SK-N-SH (cell line): ENCODE measurements around the gene MRPL9. TPM values are rescaled to one million over a fixed set of nuclear protein-coding genes. Genes with fewer than 3 reads are reported as not detected.

Source experiments
- CTCF ChIA-PET: fragments of 300-600, 350-600 bp; formaldehyde crosslinking; extraction: SDS; loops from one replicate; lab custom pipeline; 2021; lab: Yijun Ruan, JAX
- POLR2A ChIA-PET: fragments of 350-600 bp; sonication (Branson Sonifier 250); formaldehyde crosslinking; extraction: SDS; loops from one replicate; lab custom pipeline; 2020; ENCODE audit warnings: antibody characterized with exemption, inconsistent platforms; lab: Yijun Ruan, JAX
- DNase-seq: peaks from one replicate; pipeline ENCODE4 v3.0.0; 2012
- H2AFZ ChIP-seq: fragments of 200-600 bp; sonication (generic); 2 replicates; pipeline ENCODE4 v1.8.1; 2016; ENCODE audit warnings: antibody characterized with exemption, mild to moderate bottlenecking, low read depth
- H3F3A ChIP-seq: fragments of 200-600 bp; sonication (generic); replicated peaks from 2 replicates; pipeline ENCODE3; 2016; ENCODE audit warnings: antibody characterized with exemption, mild to moderate bottlenecking; ENCODE audit not compliant: insufficient read depth
- H3K27ac ChIP-seq, 2 experiments: fragments of 200-500 bp in 1 of 2; fragments of 200-600 bp in 1 of 2; sonication (Bioruptor generic) in 1 of 2; sonication (generic), shearing (Covaris generic) in 1 of 2; 2 replicates each; pipeline versions ENCODE4 v1.5.1 to v1.6.1; 2014 to 2016; ENCODE audit warnings: low read depth in 2 of 2, inconsistent platforms in 1 of 2, low read length in 1 of 2, mild to moderate bottlenecking in 1 of 2, mixed read lengths in 1 of 2
- H3K27me3 ChIP-seq: fragments of 200-600 bp; sonication (generic), shearing (Covaris generic); 2 replicates; pipeline ENCODE4 v1.6.1; 2016; ENCODE audit warnings: mixed run types; ENCODE audit not compliant: insufficient read depth
- H3K36me3 ChIP-seq, 2 experiments: fragments of 200-500 bp in 1 of 2; fragments of 200-600 bp in 1 of 2; sonication (Bioruptor generic) in 1 of 2; sonication (generic) in 1 of 2; replicated peaks in 1 of 2; 2 replicates each; pipeline versions ENCODE3 to v1.5.1; 2014 to 2016; ENCODE audit warnings: low read length in 1 of 2, mild to moderate bottlenecking in 1 of 2; ENCODE audit not compliant: insufficient read depth in 2 of 2, control insufficient read depth in 1 of 2
- H3K4me1 ChIP-seq, 2 experiments: fragments of 200-500 bp in 1 of 2; fragments of 200-600 bp in 1 of 2; sonication (Bioruptor generic) in 1 of 2; sonication (generic), shearing (Covaris generic) in 1 of 2; 2 replicates each; pipeline versions ENCODE4 v1.5.1 to v1.6.1; 2014 to 2016; ENCODE audit warnings: low read depth in 1 of 2, low read length in 1 of 2, mixed run types in 1 of 2; ENCODE audit not compliant: insufficient read depth in 2 of 2, control insufficient read depth in 1 of 2
- H3K4me2 ChIP-seq: fragments of 200-600 bp; sonication (generic), shearing (Covaris generic); 2 replicates; pipeline ENCODE4 v1.6.1; 2017; ENCODE audit warnings: mixed run types
- H3K4me3 ChIP-seq, 2 experiments: fragments of 200-500 bp in 1 of 2; fragments of 200-600 bp in 1 of 2; sonication (Bioruptor generic) in 1 of 2; sonication (generic), shearing (Covaris generic) in 1 of 2; 2 replicates each; pipeline versions ENCODE4 v1.5.1 to v1.8.1; 2014 to 2016; ENCODE audit warnings: low read depth in 2 of 2, inconsistent platforms in 1 of 2, low read length in 1 of 2, mild to moderate bottlenecking in 1 of 2, mixed read lengths in 1 of 2, moderate library complexity in 1 of 2
- H3K79me2 ChIP-seq: fragments of 200-600 bp; sonication (generic); 2 replicates; pipeline ENCODE4 v1.8.1; 2017; ENCODE audit warnings: mild to moderate bottlenecking; ENCODE audit not compliant: insufficient read depth
- H3K9ac ChIP-seq: fragments of 200-600 bp; sonication (generic); 2 replicates; pipeline ENCODE4 v1.6.1; 2017; ENCODE audit warnings: mixed run types
- H3K9me2 ChIP-seq: fragments of 200-600 bp; sonication (generic); 2 replicates; pipeline ENCODE4 v1.6.1; 2017; ENCODE audit warnings: mixed run types
- H3K9me3 ChIP-seq: fragments of 200-600 bp; sonication (generic); 2 replicates; pipeline ENCODE4 v1.6.1; 2017; ENCODE audit warnings: mixed run types, mild to moderate bottlenecking, moderate library complexity
- H4K20me1 ChIP-seq: fragments of 200-600 bp; sonication (generic); 2 replicates; pipeline ENCODE4 v1.6.1; 2017; ENCODE audit warnings: mild to moderate bottlenecking, mixed run types; ENCODE audit not compliant: insufficient read depth
- CTCF ChIP-seq: fragments of 200-600 bp; sonication (generic); IDR thresholded peaks from 2 replicates; pipeline ENCODE4 v1.6.1; 2017; ENCODE audit warnings: antibody characterized with exemption, mild to moderate bottlenecking, moderate library complexity
- ELF1 ChIP-seq: IDR thresholded peaks from 2 replicates; pipeline ENCODE4 v1.4.0; 2012
- EP300 ChIP-seq, 2 experiments: IDR thresholded peaks; 2 replicates each; pipeline versions ENCODE4 v1.4.0 to v1.6.1; 2012; ENCODE audit warnings: borderline replicate concordance in 1 of 2, low read depth in 1 of 2, low read length in 1 of 2
- EZH2phosphoT487 ChIP-seq: fragments of 200-600 bp; sonication (generic); IDR thresholded peaks from 2 replicates; pipeline ENCODE4 v1.6.1; 2017; ENCODE audit warnings: low read depth, mixed run types, mild to moderate bottlenecking, antibody characterized with exemption, moderate library complexity, borderline replicate concordance
- FOSL2 ChIP-seq: IDR thresholded peaks from 2 replicates; pipeline ENCODE4 v1.4.0; 2012; ENCODE audit warnings: low read depth, mild to moderate bottlenecking, moderate library complexity, borderline replicate concordance
- GABPA ChIP-seq: IDR thresholded peaks from 2 replicates; pipeline ENCODE4 v1.4.0; 2012; ENCODE audit warnings: low read depth, mild to moderate bottlenecking
- IRF3 ChIP-seq: fragments of 150-350 bp; IDR thresholded peaks from 2 replicates; pipeline ENCODE4 v1.6.1; 2016; ENCODE audit warnings: mild to moderate bottlenecking, low read depth, low read length
- JUND ChIP-seq: IDR thresholded peaks from 2 replicates; pipeline ENCODE4 v1.4.0; 2012
- MEF2A ChIP-seq: IDR thresholded peaks from 2 replicates; pipeline ENCODE4 v1.4.0; 2012; ENCODE audit warnings: low read depth, borderline replicate concordance
- MXI1 ChIP-seq: IDR thresholded peaks from 2 replicates; pipeline ENCODE4 v1.6.1; 2012; ENCODE audit warnings: mild to moderate bottlenecking, low read depth, low read length, improper control_type of control experiment
- NFIC ChIP-seq: IDR thresholded peaks from 2 replicates; pipeline ENCODE4 v1.4.0; 2012; ENCODE audit warnings: borderline replicate concordance
- NRF1 ChIP-seq: IDR thresholded peaks from 2 replicates; pipeline ENCODE4 v1.6.1; 2012; ENCODE audit warnings: low read depth, mild to moderate bottlenecking, low read length
- RAD21 ChIP-seq: IDR thresholded peaks from 2 replicates; pipeline ENCODE4 v1.6.1; 2012; ENCODE audit warnings: mild to moderate bottlenecking, low read length
- REST ChIP-seq: IDR thresholded peaks from 2 replicates; pipeline ENCODE4 v1.6.1; 2012; ENCODE audit warnings: mild to moderate bottlenecking, low read depth, low read length, moderate library complexity
- RFX5 ChIP-seq: IDR thresholded peaks from 2 replicates; pipeline ENCODE4 v1.6.1; 2012; ENCODE audit warnings: mild to moderate bottlenecking, improper control_type of control experiment, low read length
- RXRA ChIP-seq: IDR thresholded peaks from 2 replicates; pipeline ENCODE4 v1.4.0; 2012; ENCODE audit warnings: low read depth, mild to moderate bottlenecking, borderline replicate concordance
- SIN3A ChIP-seq: IDR thresholded peaks from 2 replicates; pipeline ENCODE4 v1.6.1; 2012; ENCODE audit warnings: low read depth, mild to moderate bottlenecking, low read length, moderate library complexity, borderline replicate concordance
- SMC3 ChIP-seq: IDR thresholded peaks from 2 replicates; pipeline ENCODE4 v1.6.1; 2012; ENCODE audit warnings: low read depth, low read length, improper control_type of control experiment
- TAF1 ChIP-seq: IDR thresholded peaks from 2 replicates; pipeline ENCODE4 v1.6.1; 2012; ENCODE audit warnings: low read depth, mild to moderate bottlenecking, low read length, moderate library complexity, borderline replicate concordance
- TCF12 ChIP-seq: IDR thresholded peaks from 2 replicates; pipeline ENCODE4 v1.4.0; 2012
- USF1 ChIP-seq: IDR thresholded peaks from 2 replicates; pipeline ENCODE4 v1.4.0; 2012; ENCODE audit warnings: low read depth, borderline replicate concordance
- YY1 ChIP-seq: IDR thresholded peaks from 2 replicates; pipeline ENCODE4 v1.4.0; 2012; ENCODE audit warnings: low read depth, mild to moderate bottlenecking
- WGBS: methylation state at CpG from one replicate; pipeline ENCODE4 v1.1.6; 2017; ENCODE audit warnings: low lambda C conversion rate; 5-methylcytosine and 5-hydroxymethylcytosine counted together
- polyA plus RNA-seq, 3 experiments: library from polyadenylated mRNA; depleted of rRNA; stranded (reverse); fragments of >200 nt; gene quantifications; 2 replicates each; pipeline ENCODE4 v1.2.3, GENCODE V29; 2012
- TF ChIP-seq, protein P1 (sequence below): fragments of 150-350 bp; IDR thresholded peaks from 2 replicates; pipeline ENCODE4 v1.6.1; 2017; ENCODE audit warnings: antibody characterized with exemption, low read length, low read depth, borderline replicate concordance

Gene MRPL9
- polyA plus RNA-seq (2012; rRNA removed): 76.2 and 87.5 TPM in 2 replicates
- 79.0 and 80.5 TPM in 2 replicates for polyA plus RNA-seq (2012; cell fraction: cytosol; rRNA removed)
- 62.5 and 85.0 TPM in 2 replicates for polyA plus RNA-seq (2012; cell fraction: nucleus; rRNA removed)

DNA sequence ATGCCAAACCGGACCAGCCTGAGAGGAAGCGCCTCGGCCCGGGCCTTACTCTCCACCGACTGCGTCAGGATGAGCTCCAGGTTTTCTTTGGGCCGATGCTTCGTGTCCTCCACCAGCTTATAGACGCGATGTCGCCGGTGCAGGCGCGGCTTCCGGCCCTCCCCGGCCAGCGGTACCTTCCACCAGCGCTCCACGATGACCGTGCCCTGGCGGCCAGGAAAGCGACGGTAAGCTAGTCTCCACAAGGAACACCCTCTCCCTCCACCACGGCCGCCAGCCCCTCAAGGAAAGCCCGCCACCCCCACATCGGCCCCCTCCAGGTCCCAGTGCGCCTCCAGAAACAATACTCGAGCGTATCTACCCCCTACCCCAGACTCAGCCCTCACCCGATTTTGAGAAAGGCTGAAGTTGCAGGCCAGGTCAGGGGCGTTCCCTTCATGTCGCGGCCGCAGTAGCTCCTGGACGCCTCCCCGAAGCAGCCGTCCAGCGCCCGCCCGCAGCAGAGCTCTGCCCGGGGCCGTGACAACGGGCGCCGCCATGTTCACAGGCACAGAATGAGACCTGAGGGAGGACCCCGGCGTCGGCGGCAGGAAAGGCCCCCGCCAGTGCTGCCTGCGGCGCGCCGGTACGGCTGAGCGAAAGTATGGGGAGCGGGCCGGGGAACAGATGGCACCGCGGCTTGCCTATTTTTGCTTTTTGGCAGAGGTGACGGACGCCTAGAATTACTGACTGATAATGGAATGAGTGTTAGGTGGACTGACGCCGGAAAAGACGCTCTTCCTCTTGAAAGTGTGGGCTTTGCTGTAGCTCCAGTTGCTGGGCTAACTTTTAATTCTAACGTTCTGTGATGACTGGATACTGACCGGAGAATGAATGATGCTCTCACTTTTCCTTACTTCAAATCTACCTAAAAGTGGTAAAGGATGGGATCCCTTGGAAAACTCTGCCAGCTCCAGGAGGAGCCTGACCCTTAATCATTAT is at the start of gene MRPL9:
TSS of gene MRPL9 (minus strand) at position 556 of the 981 bp plus-strand sequence. CDS start at position 539, 17 bp downstream.
- CTCF ChIA-PET: interaction anchor here (0.8 to 2.0 kb wide), 12 partner anchors 14 to 214 kb away, joined by 3 to 7 read pairs (median 3); partner anchors contain the start of gene TDRKH
- H3K4me3 ChIP-seq: peak within 1 kb of the TSS; percentile 79 to 91
- POLR2A ChIA-PET: interaction anchor here (0.7 to 2.1 kb wide), 11 partner anchors 12 to 146 kb away, joined by 3 to 9 read pairs (median 4); partner anchors contain the start of genes TDRKH and THEM4
- TF ChIP-seq EP300 (IDR thresholded peaks at IDR 0.05; ENCODE audit: borderline replicate concordance in 1 of 2, low read depth in 1 of 2, low read length in 1 of 2) (no peak), SIN3A (peak; percentile 71; the same call in 1 of the 2 replicates), TAF1 (peak; percentile 92), IRF3 (no peak), MXI1 (peak; percentile 73), NRF1 (no peak), GABPA (0 out of 2 replicates have a peak, but pooled peaks have one; percentile 22), RXRA (no peak), NFIC (no peak), ELF1 (peak; percentile 34; the same call in 1 of the 2 replicates), YY1 (peak; percentile 97), RAD21 (no peak; the same call in 1 of the 2 replicates), CTCF (no peak), USF1 (no peak), MEF2A (no peak), RFX5 (no peak), JUND (no peak), EZH2phosphoT487 (no peak), SMC3 (peak; percentile 26), REST (no peak), TCF12 (0 out of 2 replicates have a peak, but pooled peaks have one; percentile 39), FOSL2 (no peak)
- TF ChIP-seq, protein P1, sequence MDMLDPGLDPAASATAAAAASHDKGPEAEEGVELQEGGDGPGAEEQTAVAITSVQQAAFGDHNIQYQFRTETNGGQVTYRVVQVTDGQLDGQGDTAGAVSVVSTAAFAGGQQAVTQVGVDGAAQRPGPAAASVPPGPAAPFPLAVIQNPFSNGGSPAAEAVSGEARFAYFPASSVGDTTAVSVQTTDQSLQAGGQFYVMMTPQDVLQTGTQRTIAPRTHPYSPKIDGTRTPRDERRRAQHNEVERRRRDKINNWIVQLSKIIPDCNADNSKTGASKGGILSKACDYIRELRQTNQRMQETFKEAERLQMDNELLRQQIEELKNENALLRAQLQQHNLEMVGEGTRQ: no peak

More for the DNA sequence above, at the start of gene MRPL9:
- Histone ChIP-seq H3K79me2 (peaks cover 18% of the 10 kb centered on the region), H2AFZ (peak within 1 kb of the TSS; percentile 99), H3F3A (peaks cover 6% of the 10 kb centered on the region), H3K9me2 (no peaks in the 10 kb centered on the region), H3K4me1 (peaks cover 0 to 10% of the 10 kb centered on the region in 2 experiments; a peak in 2 of 4 replicates), H3K9me3 (no peaks in the 10 kb centered on the region), H3K4me2 (peak within 1 kb of the TSS; percentile 90), H3K27me3 (no peaks in the 10 kb centered on the region), H3K27ac (peak within 1 kb of the TSS; percentile 72 to 93), H4K20me1 (no peaks in the 10 kb centered on the region), H3K36me3 (peaks cover 20 to 35% of the 10 kb centered on the region in 2 experiments), H3K9ac (peak within 1 kb of the TSS; percentile 91)
- WGBS: under 1% methylated on average over 28 of the region's 68 CpGs
- DNase-seq: peak; percentile 96
